IMR-90 (cell line): Measurements from ENCODE around the gene YPEL3. TPM values are rescaled to one million over a fixed set of nuclear protein-coding genes. Genes with fewer than 3 reads are reported as not detected.

Experiments used
- ATAC-seq: fragments of 200-7000 bp; cut with Tn5 transposase; 2 replicates; pipeline ENCODE4 v1.9.1; 2020; ENCODE audit warnings: low read depth, mild to moderate bottlenecking, moderate library complexity
- BruUV-seq: library from RNA; stranded (reverse); fragments of 400-500 nt; replicated peaks from 2 replicates; lab custom pipeline; 2021; lab: Mats Ljungman, UMichigan
- CTCF ChIA-PET: fragments of 300-600 bp; formaldehyde crosslinking; extraction: SDS; loops from one replicate; lab custom pipeline; 2021; ENCODE audit warnings: antibody characterized with exemption; lab: Yijun Ruan, JAX
- POLR2A ChIA-PET: fragments of 300-600 bp; sonication (Branson Sonifier 250); formaldehyde crosslinking; loops from one replicate; lab custom pipeline; 2022; ENCODE audit warnings: antibody characterized with exemption; ENCODE audit not compliant: unreplicated experiment; lab: Charles Lee
- DNase-seq: peaks from one replicate; pipeline ENCODE4 v3.0.0; 2013
- H2AFZ ChIP-seq: replicated peaks from 2 replicates; pipeline ENCODE3; 2013; ENCODE audit warnings: low read length, mild to moderate bottlenecking; ENCODE audit not compliant: poor library complexity
- H2AK5ac ChIP-seq: 2 replicates; pipeline ENCODE4 v1.6.1; 2013; ENCODE audit warnings: low read depth, low read length, inconsistent platforms
- H2AK9ac ChIP-seq: replicated peaks from 2 replicates; pipeline ENCODE3; 2013; ENCODE audit warnings: mild to moderate bottlenecking, low read depth, low read length, moderate library complexity; ENCODE audit not compliant: poor library complexity
- H2BK120ac ChIP-seq: 2 replicates; pipeline ENCODE4 v1.6.1; 2013; ENCODE audit warnings: low read depth, low read length, inconsistent platforms
- H2BK15ac ChIP-seq: 3 replicates; pipeline ENCODE4 v1.6.1; 2013; ENCODE audit warnings: low read depth, low read length, inconsistent platforms
- H2BK20ac ChIP-seq: 2 replicates; pipeline ENCODE4 v1.6.1; 2013; ENCODE audit warnings: low read depth, mild to moderate bottlenecking, inconsistent platforms, low read length, moderate library complexity
- H2BK5ac ChIP-seq: 2 replicates; pipeline ENCODE4 v1.6.1; 2013; ENCODE audit warnings: mild to moderate bottlenecking, low read depth, low read length, inconsistent platforms; ENCODE audit not compliant: poor library complexity, severe bottlenecking
- H3K14ac ChIP-seq: replicated peaks from 2 replicates; pipeline ENCODE4 v1.6.1; 2013; ENCODE audit warnings: low read depth, low read length, inconsistent platforms
- H3K18ac ChIP-seq: 2 replicates; pipeline ENCODE4 v1.6.1; 2013; ENCODE audit warnings: low read depth, low read length, control low read depth
- H3K23ac ChIP-seq: 2 replicates; pipeline ENCODE4 v1.6.1; 2013; ENCODE audit warnings: low read depth, low read length, inconsistent platforms
- H3K27ac ChIP-seq: 2 replicates; pipeline ENCODE4 v1.5.1; 2013; ENCODE audit warnings: mild to moderate bottlenecking, control low read depth, low read length; ENCODE audit not compliant: insufficient read depth
- H3K27me3 ChIP-seq: 2 replicates; pipeline ENCODE4 v1.6.1; 2013; ENCODE audit warnings: low read length; ENCODE audit not compliant: control insufficient read depth, insufficient read depth
- H3K36me3 ChIP-seq: 2 replicates; pipeline ENCODE4 v1.6.1; 2013; ENCODE audit warnings: low read length, mixed read lengths; ENCODE audit not compliant: control insufficient read depth, insufficient read depth
- H3K4ac ChIP-seq: 2 replicates; pipeline ENCODE4 v1.6.1; 2013; ENCODE audit warnings: low read depth, low read length, inconsistent platforms
- H3K4me1 ChIP-seq: 2 replicates; pipeline ENCODE4 v1.6.1; 2013; ENCODE audit warnings: low read length, mixed read lengths; ENCODE audit not compliant: control insufficient read depth, insufficient read depth
- H3K4me2 ChIP-seq: 2 replicates; pipeline ENCODE4 v1.6.1; 2013; ENCODE audit warnings: low read depth, mild to moderate bottlenecking, control low read depth, low read length, moderate library complexity
- H3K4me3 ChIP-seq: 2 replicates; pipeline ENCODE4 v1.5.1; 2013; ENCODE audit warnings: low read depth, mild to moderate bottlenecking, control low read depth, low read length, moderate library complexity; ENCODE audit not compliant: insufficient read depth
- H3K56ac ChIP-seq: 2 replicates; pipeline ENCODE4 v1.6.1; 2013; ENCODE audit warnings: low read length, inconsistent platforms; ENCODE audit not compliant: insufficient read depth; ENCODE audit errors: extremely low read depth
- H3K79me1 ChIP-seq, 2 experiments: 2 replicates each; pipeline ENCODE4 v1.6.1; 2013; ENCODE audit warnings: low read length in 2 of 2, inconsistent platforms in 1 of 2, low read depth in 1 of 2
- H3K9ac ChIP-seq: 2 replicates; pipeline ENCODE4 v1.6.1; 2013; ENCODE audit warnings: low read depth, low read length, control low read depth
- H3K9me1 ChIP-seq: 2 replicates; pipeline ENCODE4 v1.6.1; 2013; ENCODE audit warnings: low read length, inconsistent platforms; ENCODE audit not compliant: insufficient read depth
- H3K9me3 ChIP-seq: 2 replicates; pipeline ENCODE4 v1.6.1; 2013; ENCODE audit warnings: low read length; ENCODE audit not compliant: control insufficient read depth, insufficient read depth
- H4K20me1 ChIP-seq: 2 replicates; pipeline ENCODE4 v1.6.1; 2013; ENCODE audit warnings: low read length, inconsistent platforms; ENCODE audit not compliant: insufficient read depth
- H4K5ac ChIP-seq: 2 replicates; pipeline ENCODE4 v1.6.1; 2013; ENCODE audit warnings: mild to moderate bottlenecking, low read depth, low read length, control low read depth
- H4K8ac ChIP-seq, 2 experiments: 2 replicates each; pipeline ENCODE4 v1.6.1; 2013; ENCODE audit warnings: low read depth in 2 of 2, low read length in 2 of 2, control low read depth in 1 of 2, inconsistent platforms in 1 of 2
- H4K91ac ChIP-seq: 2 replicates; pipeline ENCODE4 v1.6.1; 2013; ENCODE audit warnings: low read depth, low read length, inconsistent platforms; ENCODE audit not compliant: insufficient read depth
- ELK1 ChIP-seq: fragments of 150-350 bp; IDR thresholded peaks from 2 replicates; pipeline ENCODE4 v1.6.1; 2016; ENCODE audit warnings: low read depth, mild to moderate bottlenecking, low read length, moderate library complexity, borderline replicate concordance
- MAFK ChIP-seq: IDR thresholded peaks from 2 replicates; pipeline ENCODE4 v1.6.1; 2012; ENCODE audit warnings: low read depth, low read length, improper control_type of control experiment
- MAZ ChIP-seq: IDR thresholded peaks from 2 replicates; pipeline ENCODE4 v1.6.1; 2012; ENCODE audit warnings: low read depth, mild to moderate bottlenecking, low read length, improper control_type of control experiment, moderate library complexity, borderline replicate concordance
- RCOR1 ChIP-seq: IDR thresholded peaks from 2 replicates; pipeline ENCODE4 v1.6.1; 2012; ENCODE audit warnings: mild to moderate bottlenecking, low read length, improper control_type of control experiment; ENCODE audit not compliant: insufficient replicate concordance
- WGBS, 2 experiments: methylation state at CpG; one replicate each; pipeline versions ENCODE4 v1.1.5 to v1.1.7; 2013; ENCODE audit warnings: missing lambda C conversion rate in 2 of 2; ENCODE audit not compliant: insufficient read length in 1 of 2; ENCODE audit errors: extremely low coverage in 2 of 2; 5-methylcytosine and 5-hydroxymethylcytosine counted together
- dilution Hi-C: fragments of 300-500 bp; cut with HindIII; formaldehyde crosslinking; loops from one replicate; pipeline ENCODE4 v1.14.3; 2018; ENCODE audit warnings: low sequenced_read_pairs; ENCODE audit not compliant: unreplicated experiment
- in situ Hi-C: fragments of 300-500 bp; cut with MboI; formaldehyde crosslinking; loops from 3 replicates; pipeline ENCODE4 v1.14.3; 2019; ENCODE audit warnings: low sequenced_read_pairs, inconsistent platforms, mixed read lengths
- intact Hi-C: fragments of 100-400 bp; cut with micrococcal nuclease; formaldehyde crosslinking; loops from 2 replicates; pipeline ENCODE4 v1.10.0; 2022
- polyA plus RNA-seq, 3 experiments: library from polyadenylated mRNA; depleted of rRNA; stranded (reverse); fragments of >200 nt; gene quantifications; 2 replicates each; pipeline ENCODE4 v1.2.3, GENCODE V29; 2012; ENCODE audit warnings: low replicate concordance in 1 of 3
- total RNA-seq: library from RNA; depleted of rRNA; stranded (reverse); fragments of >200 nt; gene quantifications from 2 replicates; pipeline ENCODE4 v1.2.3, GENCODE V29; 2012

The YPEL3 gene
- total and polyA plus RNA-seq, 2 of the 4 experiments (the other 2 are of a cell fraction), result 1.1 to 25.6 TPM

GRCh38 chr16:30136971-30137605 lies 41.1 kb upstream of the YPEL3 start:
- TF ChIP-seq MAZ, result no peak
- no peak for TF ChIP-seq RCOR1
- TF ChIP-seq MAFK, result no peak
- TF ChIP-seq ELK1, result no peak

More at GRCh38 chr16:30136971-30137605, 41.1 kb upstream of the YPEL3 start:
- H2BK15ac ChIP-seq, result no peak overlapping the region
- H3K4me2 ChIP-seq, result no peak overlapping the region
- H2AK9ac ChIP-seq, result no peak overlapping the region
- no peak overlapping the region for H3K56ac ChIP-seq
- H3K4me1 ChIP-seq, result peaks cover under 1% of the 10 kb centered on the region; the same call in 1 of the 2 replicates
- H4K5ac ChIP-seq, result no peak overlapping the region
- intact Hi-C loops (no loop called here), in situ Hi-C loops (no loop called here), dilution Hi-C loops (no loop called here)
- H2BK5ac ChIP-seq, result no peak overlapping the region
- ChIA-PET CTCF (interaction anchor here (0.5 to 1.1 kb wide), 2 partner anchors 20 to 45 kb away, joined by 3 read pairs; no protein-coding TSS in a partner anchor), POLR2A (interaction anchor here (0.6 kb wide), 2 partner anchors 12 to 14 kb away, joined by 3 read pairs; no protein-coding TSS in a partner anchor)
- no peaks in the 10 kb centered on the region for H3K9me3 ChIP-seq
- H3K79me1 ChIP-seq, result no peaks in the 10 kb centered on the region
- no peak overlapping the region for H2BK20ac ChIP-seq
- H3K9me1 ChIP-seq, result 0 out of 2 replicates have a peak, but pooled peaks cover 1% of the 10 kb centered on the region
- H3K4ac ChIP-seq, result no peak overlapping the region
- H3K9ac ChIP-seq, result no peak overlapping the region
- H3K23ac ChIP-seq, result no peak overlapping the region
- no peak overlapping the region for H4K91ac ChIP-seq
- no peak overlapping the region for H2AFZ ChIP-seq
- DNase-seq (no peak), ATAC-seq (no peak)
- BruUV-seq, result no TSS peak
- no peak overlapping the region for H3K18ac ChIP-seq
- H3K14ac ChIP-seq, result no peak overlapping the region
- H4K20me1 ChIP-seq, result no peaks in the 10 kb centered on the region
- H3K27me3 ChIP-seq, result peaks cover 5% of the 10 kb centered on the region
- no peak overlapping the region for H4K8ac ChIP-seq
- H2BK120ac ChIP-seq, result no peak overlapping the region
- no CpG with 5 or more reads among the region's 11 CpGs for WGBS, 2 experiments
- no peak overlapping the region for H3K4me3 ChIP-seq
- no peak overlapping the region for H2AK5ac ChIP-seq
- no peaks in the 10 kb centered on the region for H3K36me3 ChIP-seq
- no peak overlapping the region for H3K27ac ChIP-seq
